ENCODE measurements around the gene STEAP4.
"Not testable (repeated sequence)": the region's sequence is repeated elsewhere in the genome, so short reads cannot be mapped to it uniquely, and the experiment has no call there.

Gene STEAP4

GRCh38 chr7:88269586-88269985 is 37.1 kb downstream of the STEAP4 start:
- Histone ChIP-seq H3K9me3 (ENCODE audit: low read depth, low read length) (no peaks in the 10 kb centered on the region), H3K4me3 (no peak overlapping the region), H3K27ac (no peak overlapping the region), H3K9ac (ENCODE audit: insufficient read length) (no peak overlapping the region), H3K36me3 (ENCODE audit: insufficient read depth, low read length) (no peaks in the 10 kb centered on the region)
- TF ChIP-seq FOXP2 (optimal IDR thresholded peaks at IDR 0.05; ENCODE audit: control extremely low read depth, extremely low read length, insufficient read depth) (no peak), POLR2AphosphoS5 (IDR thresholded peaks at IDR 0.05; ENCODE audit: borderline replicate concordance, low read depth, low read length) (no peak), EZH2 (IDR thresholded peaks at IDR 0.05) (no peak)
- DNase-seq (ENCODE audit: low read depth, low spot score), result no peak

DNA sequence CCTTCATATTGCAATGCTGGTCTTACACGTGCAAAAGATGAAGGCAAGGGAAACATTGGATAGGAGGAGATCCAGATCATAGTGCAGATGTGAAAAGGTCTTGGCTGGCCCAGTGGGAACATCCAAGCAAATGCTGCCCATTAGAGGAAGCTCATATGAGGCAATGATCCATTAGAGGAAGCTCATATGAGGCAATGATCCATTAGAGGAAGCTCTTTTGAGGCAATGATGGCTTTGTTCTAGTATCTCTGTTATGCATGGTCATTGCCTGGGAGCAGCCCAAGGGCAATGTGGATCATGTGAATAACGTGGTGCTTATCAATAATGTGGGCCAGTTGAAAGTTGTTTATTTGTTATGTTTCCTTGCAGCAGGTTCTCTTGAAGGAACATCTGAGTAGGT is 37.8 kb downstream of the STEAP4 start:
- TF ChIP-seq FOXP2 (optimal IDR thresholded peaks at IDR 0.05; ENCODE audit: control extremely low read depth, extremely low read length, insufficient read depth) (no peak), POLR2AphosphoS5 (IDR thresholded peaks at IDR 0.05; ENCODE audit: borderline replicate concordance, low read depth, low read length) (no peak), EZH2 (IDR thresholded peaks at IDR 0.05) (no peak)
- DNase-seq (ENCODE audit: low read depth, low spot score), result no peak
- Histone ChIP-seq H3K9ac (ENCODE audit: insufficient read length) (no peak overlapping the region), H3K9me3 (ENCODE audit: low read depth, low read length) (no peaks in the 10 kb centered on the region), H3K4me3 (no peak overlapping the region), H3K36me3 (ENCODE audit: insufficient read depth, low read length) (no peaks in the 10 kb centered on the region), H3K27ac (no peak overlapping the region)

DNA sequence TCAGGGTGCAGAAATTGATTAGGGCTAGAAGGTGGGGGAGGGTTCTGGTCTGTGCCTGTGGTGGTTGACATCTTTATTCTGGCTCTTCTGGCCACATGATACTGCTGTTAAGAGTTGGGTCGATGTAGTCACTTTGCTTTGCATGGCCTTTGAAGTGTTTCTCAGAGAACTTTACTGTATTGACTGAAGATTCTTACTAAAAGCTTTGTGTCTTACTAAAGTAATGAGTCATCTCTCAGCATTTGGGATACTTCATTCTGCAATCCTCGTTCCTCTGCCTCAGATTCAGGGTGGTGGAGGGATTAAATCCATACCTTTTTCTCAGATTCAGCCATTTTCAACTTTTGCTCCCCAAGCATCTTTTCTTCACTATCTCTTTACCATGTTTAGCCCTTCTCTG is 38.6 kb downstream of the STEAP4 start:
- no peak for DNase-seq (ENCODE audit: low read depth, low spot score)
- H3K4me3 ChIP-seq, result no peak overlapping the region
- no peak overlapping the region for H3K27ac ChIP-seq
- H3K9me3 ChIP-seq (ENCODE audit: low read depth, low read length), result no peaks in the 10 kb centered on the region
- no peaks in the 10 kb centered on the region for H3K36me3 ChIP-seq (ENCODE audit: insufficient read depth, low read length)
- TF ChIP-seq EZH2 (IDR thresholded peaks at IDR 0.05), result no peak
- H3K9ac ChIP-seq (ENCODE audit: insufficient read length), result no peak overlapping the region

- TF ChIP-seq FOXP2 (optimal IDR thresholded peaks at IDR 0.05; ENCODE audit: control extremely low read depth, extremely low read length, insufficient read depth) (no peak), EZH2 (IDR thresholded peaks at IDR 0.05) (no peak), POLR2AphosphoS5 (IDR thresholded peaks at IDR 0.05; ENCODE audit: borderline replicate concordance, low read depth, low read length) (no peak)
- Histone ChIP-seq H3K36me3 (ENCODE audit: insufficient read depth, low read length) (no peaks in the 10 kb centered on the region), H3K27ac (no peak overlapping the region), H3K9me3 (ENCODE audit: low read depth, low read length) (no peaks in the 10 kb centered on the region), H3K9ac (ENCODE audit: insufficient read length) (no peak overlapping the region), H3K4me3 (no peak overlapping the region)
- DNase-seq (ENCODE audit: low read depth, low spot score), result no peak
These were observed 39.3 kb downstream of the STEAP4 start for GRCh38 chr7:88267421-88267820.

- not testable (repeated sequence) for H3K27ac ChIP-seq
These were observed 41.7 kb downstream of the STEAP4 start for GRCh38 chr7:88264987-88265386.

GRCh38 chr7:88262562-88262961 is 44.1 kb downstream of the STEAP4 start:
- no peak for DNase-seq (ENCODE audit: low read depth, low spot score)
- H3K27ac ChIP-seq, result no peak overlapping the region
- H3K9me3 ChIP-seq (ENCODE audit: low read depth, low read length), result no peaks in the 10 kb centered on the region
- TF ChIP-seq FOXP2 (optimal IDR thresholded peaks at IDR 0.05; ENCODE audit: control extremely low read depth, extremely low read length, insufficient read depth) (no peak), POLR2AphosphoS5 (IDR thresholded peaks at IDR 0.05; ENCODE audit: borderline replicate concordance, low read depth, low read length) (no peak), EZH2 (IDR thresholded peaks at IDR 0.05) (no peak)
- H3K4me3 ChIP-seq, result no peak overlapping the region
- H3K9ac ChIP-seq (ENCODE audit: insufficient read length), result no peak overlapping the region
- no peaks in the 10 kb centered on the region for H3K36me3 ChIP-seq (ENCODE audit: insufficient read depth, low read length)

More at GRCh38 chr7:88264987-88265386, 41.7 kb downstream of the STEAP4 start:
- not testable (repeated sequence) for H3K4me3 ChIP-seq; H3K9me3 ChIP-seq (ENCODE audit: low read depth, low read length); H3K36me3 ChIP-seq (ENCODE audit: insufficient read depth, low read length); DNase-seq (ENCODE audit: low read depth, low spot score); H3K9ac ChIP-seq (ENCODE audit: insufficient read length)

- no peaks in the 10 kb centered on the region for H3K9me3 ChIP-seq (ENCODE audit: low read depth, low read length)
- H3K36me3 ChIP-seq (ENCODE audit: insufficient read depth, low read length), result no peaks in the 10 kb centered on the region
- H3K4me3 ChIP-seq, result no peak overlapping the region
- H3K9ac ChIP-seq (ENCODE audit: insufficient read length), result no peak overlapping the region
- no peak overlapping the region for H3K27ac ChIP-seq
- TF ChIP-seq POLR2AphosphoS5 (IDR thresholded peaks at IDR 0.05; ENCODE audit: borderline replicate concordance, low read depth, low read length) (no peak), FOXP2 (optimal IDR thresholded peaks at IDR 0.05; ENCODE audit: control extremely low read depth, extremely low read length, insufficient read depth) (no peak), EZH2 (IDR thresholded peaks at IDR 0.05) (no peak)
- DNase-seq (ENCODE audit: low read depth, low spot score), result no peak
These were observed 46.0 kb downstream of the STEAP4 start for GRCh38 chr7:88260719-88261118.

DNA sequence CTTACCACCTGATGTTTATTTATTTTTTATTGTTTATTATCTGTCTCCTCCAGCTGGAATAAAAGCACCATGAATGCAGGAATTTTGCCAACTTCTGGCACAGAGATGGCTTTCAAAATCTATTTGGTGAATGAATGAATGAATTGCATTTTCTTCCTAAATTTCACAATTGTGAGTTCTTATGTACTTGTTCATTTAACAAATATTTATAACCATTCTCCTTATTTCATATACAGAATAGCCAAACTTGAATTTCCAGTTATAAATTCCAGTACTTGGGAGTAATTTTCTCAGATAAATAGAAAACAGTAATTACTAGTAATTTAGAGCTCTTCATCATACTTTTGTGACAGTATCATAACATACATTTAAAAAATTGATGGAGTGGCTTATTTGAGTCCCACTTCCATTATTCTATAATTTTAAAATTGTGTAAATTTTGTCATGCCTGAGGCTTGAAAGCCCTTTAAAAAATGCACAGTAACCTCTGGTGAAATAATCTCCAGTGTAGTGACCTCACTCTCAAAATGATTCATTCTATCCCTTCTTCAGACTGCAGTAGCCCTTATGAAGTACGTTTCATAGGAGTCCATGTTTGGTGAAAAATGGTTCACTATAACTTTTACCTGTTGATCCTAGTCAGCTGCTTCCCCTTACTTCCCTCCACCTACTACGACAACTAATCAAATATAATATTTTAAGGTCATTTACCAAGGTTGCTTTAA is 46.9 kb downstream of the STEAP4 start:
- Histone ChIP-seq H3K9me3 (ENCODE audit: low read depth, low read length) (no peaks in the 10 kb centered on the region), H3K9ac (ENCODE audit: insufficient read length) (no peak overlapping the region), H3K27ac (no peak overlapping the region), H3K4me3 (no peak overlapping the region), H3K36me3 (ENCODE audit: insufficient read depth, low read length) (no peaks in the 10 kb centered on the region)
- TF ChIP-seq EZH2 (IDR thresholded peaks at IDR 0.05), result no peak
- TF ChIP-seq FOXP2 (optimal IDR thresholded peaks at IDR 0.05; ENCODE audit: control extremely low read depth, extremely low read length, insufficient read depth), result no peak
- no peak for TF ChIP-seq POLR2AphosphoS5 (IDR thresholded peaks at IDR 0.05; ENCODE audit: borderline replicate concordance, low read depth, low read length)
- DNase-seq (ENCODE audit: low read depth, low spot score), result no peak

DNA sequence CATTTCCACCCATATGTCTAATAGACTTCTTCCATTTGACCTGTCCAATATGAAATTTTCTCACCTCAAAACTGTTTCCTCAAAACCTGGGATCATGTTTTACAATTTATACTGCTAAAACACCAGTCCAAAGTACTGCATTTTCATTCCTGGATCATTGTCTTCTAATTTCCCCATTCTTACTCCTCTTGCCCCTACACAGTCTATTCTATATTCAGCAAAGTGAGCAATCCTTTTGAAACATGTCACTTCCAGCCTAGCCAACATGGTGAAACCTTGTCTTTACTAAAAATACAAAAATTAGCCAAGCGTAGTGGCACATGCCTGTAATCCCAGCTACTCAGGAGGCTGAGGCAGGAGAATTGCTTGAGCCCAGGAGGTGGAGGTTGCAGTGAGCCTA is 48.4 kb downstream of the STEAP4 start:
- H3K27ac ChIP-seq; H3K36me3 ChIP-seq (ENCODE audit: insufficient read depth, low read length); DNase-seq (ENCODE audit: low read depth, low spot score); H3K9ac ChIP-seq (ENCODE audit: insufficient read length); H3K4me3 ChIP-seq; H3K9me3 ChIP-seq (ENCODE audit: low read depth, low read length): not testable (repeated sequence)

Data from SK-N-MC (cell line).